HT-29 (cell line): ENCODE results near the gene TRAF7. TPM values are rescaled to one million over a fixed set of nuclear protein-coding genes. Genes with fewer than 3 reads are reported as not detected.

ENCODE experiments used
- DNase-seq: peaks from one replicate; pipeline ENCODE4 v3.0.0-alpha.2; 2015; ENCODE audit warnings: low spot score
- total RNA-seq: library from RNA; depleted of rRNA; stranded (reverse); fragments of >200 nt; shearing (Covaris generic); gene quantifications from 2 replicates; pipeline ENCODE4 v1.2.3, GENCODE V29; 2014

TRAF7 gene
- total RNA-seq, 1 experiment from 2014 or later, result 170 TPM

DNA sequence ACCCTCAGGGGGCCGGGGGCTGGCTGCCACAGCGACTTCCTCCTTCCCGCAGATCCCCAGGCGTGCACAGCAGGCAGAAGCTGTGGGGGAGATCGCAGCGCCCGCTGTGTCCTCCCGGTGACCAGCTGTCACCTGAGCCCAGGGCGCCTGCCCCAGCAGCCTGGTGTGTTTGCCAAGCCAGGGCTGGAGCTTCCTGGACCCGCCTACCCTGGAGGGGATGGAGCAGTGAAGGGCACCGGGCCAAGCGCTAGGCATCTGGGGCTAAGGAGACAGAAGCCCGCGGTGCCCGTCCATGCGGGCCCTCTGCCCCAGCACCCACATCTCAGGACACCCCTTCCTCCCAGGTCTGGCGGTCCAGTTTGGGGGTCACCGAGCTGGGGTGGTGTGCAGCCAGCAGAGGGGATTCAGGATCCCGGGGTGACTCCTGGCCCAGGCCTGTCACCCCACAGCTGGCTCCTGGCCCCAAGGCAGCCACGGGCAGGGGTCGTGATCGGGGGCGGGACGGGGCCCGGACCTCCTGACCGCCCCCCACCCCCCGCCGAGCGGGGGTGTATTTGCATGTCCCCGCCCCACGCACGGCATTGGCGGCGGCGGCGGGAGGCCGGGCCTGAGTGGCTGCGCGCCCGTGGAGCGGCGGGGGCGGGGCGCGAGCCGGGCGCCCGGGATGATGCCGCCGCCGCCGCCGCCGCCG is 7.5 kb upstream of the TRAF7 start, which contains the start of gene RAB26:
Gene RAB26 (plus strand): TSS at position 645 of the 691 bp plus-strand sequence. CDS start 159 bp downstream, outside the sequence.
- DNase-seq, result peak; percentile 94

DNA sequence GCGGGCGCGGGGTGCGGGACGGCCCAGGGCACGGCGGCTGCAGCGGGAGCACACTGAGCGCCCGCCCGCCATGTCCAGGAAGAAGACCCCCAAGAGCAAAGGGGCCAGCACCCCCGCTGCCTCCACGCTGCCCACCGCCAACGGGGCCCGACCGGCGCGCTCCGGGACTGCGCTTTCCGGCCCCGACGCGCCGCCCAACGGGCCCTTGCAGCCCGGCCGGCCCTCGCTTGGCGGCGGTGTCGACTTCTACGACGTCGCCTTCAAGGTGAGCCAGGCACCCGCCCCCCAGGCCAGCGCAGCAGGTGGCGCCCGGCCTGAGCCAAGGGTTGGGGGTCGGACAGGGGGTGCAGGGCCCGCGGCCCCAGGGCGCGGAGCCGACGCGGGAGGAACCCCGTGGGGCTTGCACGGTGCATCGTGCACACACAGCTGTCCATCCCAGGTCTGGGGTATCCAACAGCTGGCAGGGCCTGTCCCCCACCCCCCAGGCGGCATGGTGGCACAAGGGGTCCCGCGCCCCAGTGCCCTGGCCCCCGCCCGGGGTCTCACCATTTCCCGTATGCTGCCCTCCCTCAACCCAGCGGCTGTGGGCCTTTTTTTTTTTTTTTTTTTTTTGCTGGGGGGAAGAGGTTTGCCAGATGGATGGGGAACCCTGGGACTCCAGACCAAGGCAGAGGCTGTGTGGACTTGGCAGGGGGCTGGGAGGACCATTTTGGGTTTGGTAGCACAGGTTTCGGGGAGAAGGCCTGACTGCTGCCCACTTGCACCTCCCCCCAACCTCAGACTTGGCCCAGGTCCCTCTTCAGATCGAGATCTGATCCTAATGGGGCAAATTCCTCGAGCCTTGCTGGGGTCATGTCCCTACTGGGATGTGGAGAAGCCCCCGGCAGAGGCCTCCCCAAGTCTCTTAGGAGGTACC is 6.6 kb upstream of the TRAF7 start:
- DNase-seq, result peak; percentile 50

DNA sequence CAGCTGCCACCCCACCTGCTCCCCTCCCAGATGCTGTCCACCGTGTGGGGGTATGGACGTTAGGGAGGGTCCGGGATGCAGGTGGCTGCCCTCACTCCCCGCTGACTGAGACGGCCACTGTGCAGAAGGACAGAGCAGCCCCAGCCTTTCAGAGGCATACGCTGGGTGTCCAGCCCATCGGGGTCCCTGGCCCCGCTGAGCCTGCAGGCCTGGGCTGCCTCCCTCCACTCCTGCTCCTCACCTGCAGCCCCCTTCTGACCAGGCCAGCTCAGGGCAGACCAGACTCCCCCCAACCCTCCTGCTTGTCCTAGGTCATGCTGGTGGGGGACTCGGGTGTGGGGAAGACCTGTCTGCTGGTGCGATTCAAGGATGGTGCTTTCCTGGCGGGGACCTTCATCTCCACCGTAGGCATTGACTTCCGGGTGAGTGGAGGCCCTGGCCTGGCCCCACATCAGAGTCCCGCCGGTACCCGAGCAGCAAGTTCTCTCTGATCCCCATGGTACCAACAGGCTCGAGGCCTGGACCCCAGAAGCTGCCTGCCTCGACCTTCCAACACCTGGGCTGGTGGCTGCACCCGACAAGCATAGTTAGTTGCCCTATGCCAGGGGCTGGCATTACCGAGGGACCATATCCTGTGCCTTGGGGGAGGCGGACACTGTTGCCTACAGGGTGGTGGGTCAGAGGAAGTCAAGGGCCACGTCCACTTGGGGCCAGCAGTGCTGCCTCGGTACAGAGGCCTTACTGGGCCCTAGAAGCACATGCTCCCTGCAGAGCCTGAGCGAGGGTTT is 5.8 kb upstream of the TRAF7 start:
- peak; percentile 41 for DNase-seq

DNA sequence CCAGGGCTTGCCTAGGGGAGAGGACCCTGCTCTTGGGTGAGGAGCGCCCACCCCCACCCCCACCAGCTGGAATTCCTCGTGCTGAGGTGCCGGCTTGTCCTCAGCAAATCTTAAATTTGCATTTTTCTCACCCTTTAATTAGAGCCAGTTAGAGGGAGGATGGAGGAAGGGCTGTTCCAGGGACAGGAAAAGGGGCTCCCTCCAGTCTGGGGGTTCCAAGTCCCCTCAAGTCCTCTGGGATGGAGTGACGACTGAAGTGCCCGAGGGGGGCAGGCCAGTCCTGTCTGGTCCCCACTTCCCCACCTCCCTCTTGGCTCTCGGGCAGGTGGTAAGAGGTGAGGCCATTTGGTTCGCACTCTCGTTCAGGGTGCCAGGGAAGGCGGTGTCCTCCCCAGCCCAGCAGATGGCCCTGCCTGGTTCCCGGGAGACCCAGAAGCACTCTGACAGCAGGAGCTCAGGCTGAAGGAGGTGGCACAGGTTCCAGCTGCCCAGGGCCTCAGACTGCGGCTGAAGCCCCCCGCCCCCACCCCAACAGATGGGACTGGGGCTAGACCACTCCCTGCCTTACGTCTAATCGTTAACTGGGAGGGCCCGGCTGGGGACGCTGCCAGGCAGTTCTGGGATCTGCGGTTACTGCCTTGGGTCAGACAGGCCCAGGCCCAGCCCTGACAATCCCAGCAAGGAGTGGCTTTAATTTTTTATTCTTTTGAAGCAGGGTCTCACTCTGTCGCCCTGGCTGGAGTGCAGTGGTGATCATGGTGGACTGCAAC is 5.0 kb upstream of the TRAF7 start:
- peak; percentile 74 for DNase-seq

DNA sequence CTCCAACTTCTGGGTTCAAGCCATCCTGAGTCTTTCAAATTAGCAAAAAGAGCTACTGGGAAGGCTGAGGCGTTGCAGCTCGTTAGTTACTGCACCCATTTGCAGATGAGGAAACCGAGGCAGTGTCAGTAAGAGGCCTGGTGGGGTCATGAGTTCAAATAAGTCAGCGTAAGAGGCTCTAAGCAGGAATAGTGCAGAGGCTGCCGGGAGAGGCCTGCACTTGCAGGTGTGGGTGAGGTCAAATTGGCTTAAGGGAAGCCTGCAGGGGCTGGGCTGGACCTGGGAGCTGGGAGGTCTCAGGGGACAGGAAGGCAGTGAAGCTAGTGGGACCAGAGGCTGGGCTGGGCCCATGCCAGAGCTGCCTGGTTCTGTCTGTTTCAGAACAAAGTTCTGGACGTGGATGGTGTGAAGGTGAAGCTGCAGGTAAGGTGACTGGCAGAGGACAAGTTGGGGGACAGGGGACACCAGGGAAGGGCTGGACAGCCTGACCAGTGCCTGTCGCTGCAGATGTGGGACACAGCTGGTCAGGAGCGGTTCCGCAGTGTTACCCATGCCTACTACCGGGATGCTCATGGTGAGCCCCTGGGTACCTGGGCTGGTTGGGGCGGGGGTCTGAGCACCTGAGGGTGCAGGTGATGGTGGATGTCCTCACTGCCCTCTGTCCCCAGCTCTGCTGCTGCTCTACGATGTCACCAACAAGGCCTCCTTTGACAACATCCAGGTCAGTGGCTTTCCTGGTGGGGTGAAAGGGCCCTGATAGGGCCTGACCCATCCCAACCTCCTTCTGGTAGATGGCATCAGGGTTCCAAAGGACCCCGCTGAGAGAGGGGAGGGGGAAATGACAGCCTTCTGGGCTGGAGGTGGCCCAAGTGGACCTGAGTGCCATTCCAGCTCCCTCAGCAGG is 4.1 kb upstream of the TRAF7 start:
- peak; percentile 32 for DNase-seq

DNA sequence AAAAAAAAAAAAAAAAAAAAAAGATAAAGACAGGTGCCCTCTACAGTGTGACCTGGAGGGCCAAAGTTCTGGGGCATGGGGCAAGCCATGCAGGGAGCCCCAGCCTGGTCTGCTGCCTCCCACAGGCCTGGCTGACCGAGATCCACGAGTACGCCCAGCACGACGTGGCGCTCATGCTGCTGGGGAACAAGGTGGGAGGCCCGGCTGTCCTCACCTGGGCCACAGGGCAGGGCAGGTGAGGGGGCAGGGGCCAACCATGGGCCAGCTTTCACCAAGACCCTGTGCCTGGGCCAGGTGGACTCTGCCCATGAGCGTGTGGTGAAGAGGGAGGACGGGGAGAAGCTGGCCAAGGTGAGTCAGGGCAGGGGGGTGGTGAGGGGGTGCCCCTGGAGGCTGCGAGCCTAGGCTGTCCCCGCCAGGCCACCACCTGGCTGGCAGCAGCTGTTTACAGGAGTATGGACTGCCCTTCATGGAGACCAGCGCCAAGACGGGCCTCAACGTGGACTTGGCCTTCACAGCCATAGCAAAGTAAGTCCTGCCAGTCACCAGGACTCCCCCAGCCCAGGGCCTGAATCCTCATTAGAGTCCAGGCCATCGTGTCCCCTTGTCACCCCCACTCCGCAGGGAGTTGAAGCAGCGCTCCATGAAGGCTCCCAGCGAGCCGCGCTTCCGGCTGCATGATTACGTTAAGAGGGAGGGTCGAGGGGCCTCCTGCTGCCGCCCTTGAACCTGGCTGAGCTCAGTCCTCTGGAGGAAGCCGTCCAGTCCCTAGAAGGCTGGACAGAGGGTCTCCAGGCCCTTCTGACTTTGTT is 2.7 kb upstream of the TRAF7 start:
- peak; percentile 55 for DNase-seq

DNA sequence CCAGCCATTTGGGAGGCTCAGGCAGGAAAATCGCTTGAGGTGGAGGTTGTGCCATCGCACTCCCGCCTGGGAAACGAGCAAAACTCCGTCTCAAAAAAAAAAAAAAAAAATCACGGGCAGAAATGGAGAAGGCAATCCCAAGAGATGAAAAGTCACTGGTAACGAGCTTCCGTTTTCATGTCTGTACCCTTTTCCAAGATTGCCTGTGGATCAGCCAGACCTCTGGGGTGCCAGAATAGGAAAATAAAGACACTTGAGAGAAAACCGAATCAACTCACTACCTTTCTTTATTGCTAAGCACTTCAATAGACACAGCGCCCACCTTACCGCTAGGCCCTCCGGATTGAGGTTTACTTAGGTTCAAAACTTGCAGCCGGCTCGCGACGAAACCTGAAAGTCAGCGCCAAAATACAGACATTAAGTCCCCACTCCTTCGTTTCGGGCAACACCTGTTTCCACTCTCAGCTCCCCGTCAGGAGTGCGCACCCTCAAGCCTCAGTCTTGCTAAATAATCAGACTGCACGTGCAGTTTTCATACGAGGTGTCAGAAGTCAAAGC is 970 bp upstream of the TRAF7 start:
- DNase-seq, result no peak

DNA sequence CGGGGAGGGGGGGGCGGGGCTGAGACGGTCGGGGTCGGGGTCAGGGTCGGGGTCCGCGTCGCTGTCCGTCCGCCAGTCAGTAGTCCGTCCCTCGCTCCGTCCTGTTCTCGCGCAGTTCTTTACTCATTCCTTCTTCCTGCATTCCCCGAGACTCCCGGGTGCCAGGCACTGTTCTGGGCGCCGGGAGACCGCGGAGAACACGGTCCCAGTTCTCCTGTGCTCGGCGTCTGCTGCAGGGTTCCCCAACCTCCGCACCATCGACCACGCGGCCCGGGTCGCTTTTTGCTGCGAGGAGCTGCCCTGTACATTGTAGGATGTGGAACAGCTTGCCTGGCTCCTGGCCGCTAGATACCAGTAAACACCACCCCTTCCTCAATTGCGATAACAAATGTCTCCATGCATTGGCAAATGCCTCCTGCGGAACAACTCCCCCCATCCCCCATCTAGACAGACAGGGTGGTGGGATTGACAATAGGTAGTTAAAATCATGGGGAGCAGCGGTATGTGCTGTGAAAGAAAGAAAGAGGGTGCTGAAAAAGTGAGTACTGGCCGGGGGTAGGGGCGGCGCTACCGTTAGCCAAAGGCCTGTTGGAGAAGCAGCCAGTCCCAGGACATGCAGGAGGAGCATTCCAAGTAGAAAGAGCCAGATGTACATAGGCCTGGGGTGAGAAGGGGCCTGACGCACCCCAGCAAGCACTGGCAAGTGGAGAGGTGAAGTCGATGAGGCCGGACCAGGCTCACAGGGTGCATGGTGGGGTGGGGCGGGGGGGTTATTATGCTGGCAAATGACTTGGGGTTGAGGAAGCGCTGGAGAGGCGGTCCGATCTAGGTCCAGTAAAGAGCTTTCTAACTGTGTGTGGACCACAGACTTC is 631 bp downstream of the TRAF7 start:
- peak; percentile 52 for DNase-seq

DNA sequence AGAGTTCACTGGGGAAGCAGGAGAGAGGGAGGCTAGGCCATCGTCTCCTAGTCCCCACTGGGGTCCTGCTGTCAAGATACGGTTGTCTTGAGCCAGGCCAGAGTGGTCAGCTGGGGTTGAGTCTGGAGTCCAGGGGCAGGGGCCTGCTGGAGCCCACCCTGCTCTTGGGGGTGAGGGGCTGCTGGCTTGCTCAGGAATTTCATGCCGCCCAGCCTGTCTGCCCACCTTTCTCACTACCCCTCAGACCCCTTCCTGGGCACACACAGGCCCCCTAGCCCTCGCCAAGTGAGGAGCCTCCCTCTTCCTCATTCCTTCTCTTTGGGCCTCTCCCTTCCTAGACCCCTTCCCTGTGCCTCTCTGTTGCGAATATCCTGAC is 1.3 kb downstream of the TRAF7 start:
- DNase-seq, result no peak

DNA sequence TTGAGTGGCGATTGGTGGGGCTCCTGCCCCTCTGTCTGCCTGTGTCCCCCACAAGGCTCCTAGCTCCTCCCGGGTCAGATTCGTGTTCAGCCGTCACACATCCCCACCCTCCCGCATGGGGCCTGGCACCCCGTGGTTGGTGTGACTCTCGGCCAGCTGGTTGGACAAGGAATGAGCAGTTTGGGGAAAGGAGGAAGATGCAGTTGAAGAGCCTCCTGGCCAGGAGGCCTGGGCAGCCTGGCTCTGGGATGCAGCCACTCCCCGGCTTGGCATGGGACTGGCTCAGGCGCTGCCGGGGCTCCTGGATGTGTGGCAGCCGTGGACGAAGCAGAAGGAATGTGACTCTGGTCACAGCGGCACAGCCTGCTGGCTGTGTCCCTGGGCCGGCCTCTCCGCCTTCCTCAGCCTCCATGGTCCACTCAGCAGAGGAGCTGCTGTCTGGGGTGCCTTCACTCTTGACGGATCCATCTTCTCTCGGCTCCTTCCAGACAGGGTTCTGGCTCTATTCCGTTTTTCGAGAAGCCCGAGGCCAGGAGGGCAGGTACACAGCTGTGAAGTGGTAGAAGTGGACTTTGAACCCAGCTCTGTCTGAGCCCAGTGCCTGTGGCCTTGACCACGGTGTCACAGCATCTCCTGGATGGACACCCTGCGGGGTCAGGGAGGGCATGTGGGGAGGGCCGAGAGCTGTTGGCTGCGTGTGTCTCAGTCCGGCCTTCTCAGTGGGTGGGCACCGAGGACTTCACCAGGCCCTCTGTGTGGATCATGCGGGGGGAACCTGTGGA is 2.1 kb downstream of the TRAF7 start:
- DNase-seq, result peak; percentile 69

DNA sequence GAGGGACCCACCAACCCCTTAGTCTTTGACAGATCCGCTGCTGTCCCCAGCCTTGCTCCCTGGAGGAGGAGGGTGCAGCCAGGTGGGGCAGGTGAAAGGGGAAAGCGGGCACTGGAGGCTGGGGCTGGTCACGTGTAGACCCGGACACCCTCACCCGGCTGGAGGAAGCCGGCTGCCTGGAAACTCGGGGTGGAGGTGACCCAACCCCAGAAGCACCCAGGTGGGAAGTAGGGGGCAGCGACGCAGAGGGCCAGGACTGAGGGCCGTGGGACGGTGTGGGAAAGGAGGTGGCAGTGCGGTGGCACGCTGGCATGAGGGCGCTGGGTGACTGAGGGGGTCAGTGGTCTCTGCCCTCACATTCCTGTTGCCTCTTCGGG is 2.7 kb downstream of the TRAF7 start:
- peak; percentile 30 for DNase-seq

DNA sequence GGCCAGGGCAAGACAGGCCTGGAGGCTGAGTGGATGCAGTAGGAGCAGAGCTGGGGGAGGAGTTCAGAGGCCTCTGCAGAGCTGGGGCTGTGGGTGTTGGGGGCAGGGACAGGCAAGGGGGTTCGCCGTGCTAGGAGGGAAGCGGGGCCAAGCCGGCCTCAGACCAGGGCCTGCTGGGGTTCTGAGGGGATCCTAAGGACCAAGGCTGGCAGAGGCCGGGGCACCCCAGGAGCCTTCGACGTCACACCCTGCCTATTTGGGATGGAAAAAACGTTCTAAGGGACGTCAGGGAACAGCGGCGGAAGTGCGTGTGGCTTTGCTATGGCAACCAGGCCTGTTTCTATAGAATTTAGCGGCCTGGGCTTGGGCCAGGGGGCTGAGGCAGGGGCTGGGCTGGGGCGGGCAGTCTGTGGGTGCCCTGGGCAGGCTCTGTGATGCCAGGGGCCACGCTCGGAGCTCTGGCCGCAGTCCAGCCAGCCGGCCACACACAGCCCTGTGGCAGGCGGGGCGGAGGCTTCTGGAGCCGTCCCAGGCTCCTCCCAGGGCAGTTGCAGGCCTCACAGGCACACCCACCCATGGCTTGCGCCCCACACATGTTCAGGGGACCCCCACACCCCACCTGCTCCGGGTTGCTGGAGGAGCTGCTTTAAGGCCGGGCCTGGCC is 3.7 kb downstream of the TRAF7 start:
- DNase-seq, result peak; percentile 74

DNA sequence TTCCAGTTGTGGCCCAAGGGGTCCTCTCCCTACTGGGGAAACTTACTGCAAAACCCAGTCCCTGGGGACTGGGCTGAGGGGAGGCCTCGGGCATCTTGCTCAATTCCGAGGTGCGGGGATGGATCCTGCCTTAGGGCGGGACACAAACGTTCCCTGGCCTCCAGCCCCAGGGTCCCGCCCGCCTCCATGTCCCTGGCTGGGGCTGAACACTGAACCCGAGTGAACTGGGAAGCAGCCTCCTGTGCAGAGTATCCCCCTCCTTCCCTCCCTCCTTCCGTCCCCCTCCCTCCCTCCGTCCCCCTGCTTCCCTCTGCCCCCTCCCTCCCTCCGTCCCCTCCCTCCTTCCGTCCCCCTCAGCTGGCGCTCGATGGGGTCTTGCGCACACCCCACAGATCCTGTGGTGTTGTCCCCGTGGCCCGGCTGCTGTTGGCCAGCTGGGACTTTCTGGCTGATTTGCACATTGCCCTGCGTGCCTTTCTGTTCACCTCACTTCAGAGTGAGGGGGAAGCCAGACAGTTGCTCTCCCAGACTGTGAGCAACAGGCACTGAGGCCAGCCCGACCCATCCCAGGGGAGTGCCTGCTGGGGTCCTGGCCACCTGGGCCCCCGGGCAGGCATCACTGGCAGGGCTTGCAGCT is 5.5 kb downstream of the TRAF7 start:
- DNase-seq, result no peak

DNA sequence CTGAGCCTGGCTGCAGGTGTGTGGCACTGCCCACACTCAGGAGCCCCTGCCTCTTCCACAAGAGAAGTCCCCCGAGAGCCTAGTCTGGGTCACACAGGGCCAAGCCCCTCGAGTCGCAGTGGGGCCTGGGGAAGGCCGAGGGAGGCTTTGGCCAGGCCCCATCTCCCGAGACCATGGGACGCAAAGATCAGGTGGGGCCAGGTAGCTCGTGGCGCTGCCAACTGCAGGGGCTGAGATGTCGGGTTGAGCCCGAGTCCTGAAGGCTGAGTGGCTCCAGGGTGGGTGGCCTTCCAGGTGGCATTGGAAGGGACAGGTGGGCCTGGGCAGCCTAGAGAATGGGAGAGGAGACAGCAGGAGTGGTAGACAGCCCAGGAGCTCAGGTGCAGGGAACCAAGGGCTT is 6.3 kb downstream of the TRAF7 start:
- DNase-seq, result no peak

DNA sequence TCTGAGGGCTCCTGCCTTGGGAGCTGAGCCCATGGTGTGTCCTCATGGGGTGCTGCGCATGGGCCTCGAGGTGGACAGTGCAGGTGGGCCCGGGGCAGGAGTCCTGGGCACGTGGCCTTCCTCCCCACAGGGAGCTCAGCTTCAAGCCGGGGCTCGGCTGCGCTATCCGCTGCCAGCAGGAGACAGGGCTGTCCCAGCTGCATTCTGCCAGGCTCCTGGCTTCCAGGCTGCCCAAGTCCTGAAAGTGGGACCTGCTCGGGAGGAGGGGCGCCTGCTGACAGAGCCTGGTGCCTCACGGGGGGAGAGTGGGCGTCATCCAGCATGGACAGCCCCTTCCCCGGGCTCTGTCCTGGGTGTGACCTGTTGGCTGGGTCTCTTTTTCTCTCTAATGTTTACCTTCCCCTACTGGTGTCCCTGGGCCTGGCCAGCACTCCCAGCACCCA is 7.1 kb downstream of the TRAF7 start:
- DNase-seq, result peak; percentile 43
